ENCODE results near the gene BARHL1. TPM values are rescaled to one million over a fixed set of nuclear protein-coding genes. Genes with fewer than 3 reads are reported as not detected.

Gene BARHL1
- total RNA-seq, 1 donor = not detected

GRCh38 chr9:132577119-132577518, 5.3 kb upstream of the BARHL1 start:
- TF ChIP-seq CTCF (IDR thresholded peaks at IDR 0.05; ENCODE audit: insufficient read depth, low read length) = no peak
- H3K4me3 ChIP-seq (ENCODE audit: low read depth, low read length) = no peak overlapping the region
- DNase-seq (ENCODE audit: low read depth) = no peak

DNA sequence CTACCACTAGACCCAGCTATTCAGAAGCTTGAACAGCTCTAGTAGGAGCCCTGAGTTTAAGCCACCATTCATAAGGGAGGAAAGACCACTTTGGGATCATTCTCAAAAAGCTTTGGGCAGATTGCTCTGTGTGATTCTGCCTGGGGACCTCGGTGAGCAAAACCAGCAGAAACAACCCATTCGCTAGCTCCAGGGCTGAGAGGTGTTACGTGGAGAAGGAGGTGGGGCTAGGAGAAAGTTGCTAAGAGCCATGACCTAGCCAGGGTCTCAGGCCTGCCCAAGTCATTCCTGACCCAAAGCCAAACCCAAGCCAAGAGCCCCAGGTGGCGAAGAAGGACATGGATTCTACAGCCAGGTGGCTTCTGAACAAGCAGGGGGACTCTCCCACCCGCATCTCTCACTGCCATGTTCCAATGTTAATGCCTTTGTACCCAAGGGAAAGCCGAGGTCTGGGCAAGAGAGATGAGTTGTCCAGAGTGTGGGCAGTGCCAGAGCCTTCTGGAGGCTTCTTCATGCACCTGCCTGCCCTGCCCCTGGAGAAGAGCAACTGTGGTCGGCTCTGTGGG, 4.0 kb upstream of the BARHL1 start:
- no peak for DNase-seq (ENCODE audit: low read depth)
- H3K4me3 ChIP-seq (ENCODE audit: low read depth, low read length) = no peak overlapping the region
- TF ChIP-seq CTCF (IDR thresholded peaks at IDR 0.05; ENCODE audit: insufficient read depth, low read length) = no peak

- TF ChIP-seq CTCF (IDR thresholded peaks at IDR 0.05; ENCODE audit: insufficient read depth, low read length) = no peak
- no peak overlapping the region for H3K4me3 ChIP-seq (ENCODE audit: low read depth, low read length)
- no peak for DNase-seq (ENCODE audit: low read depth)
Observed at GRCh38 chr9:132579427-132579798, 3.0 kb upstream of the BARHL1 start.

GRCh38 chr9:132582786-132583583, 579 bp downstream of the BARHL1 start:
- DNase-seq (ENCODE audit: low read depth) = no peak
- no peak overlapping the region for H3K4me3 ChIP-seq (ENCODE audit: low read depth, low read length)
- no peak for TF ChIP-seq CTCF (IDR thresholded peaks at IDR 0.05; ENCODE audit: insufficient read depth, low read length)

GRCh38 chr9:132583584-132584304, 1.3 kb downstream of the BARHL1 start:
- no peak for TF ChIP-seq CTCF (IDR thresholded peaks at IDR 0.05; ENCODE audit: insufficient read depth, low read length)
- DNase-seq (ENCODE audit: low read depth) = no peak
- H3K4me3 ChIP-seq (ENCODE audit: low read depth, low read length) = no peak overlapping the region

DNA sequence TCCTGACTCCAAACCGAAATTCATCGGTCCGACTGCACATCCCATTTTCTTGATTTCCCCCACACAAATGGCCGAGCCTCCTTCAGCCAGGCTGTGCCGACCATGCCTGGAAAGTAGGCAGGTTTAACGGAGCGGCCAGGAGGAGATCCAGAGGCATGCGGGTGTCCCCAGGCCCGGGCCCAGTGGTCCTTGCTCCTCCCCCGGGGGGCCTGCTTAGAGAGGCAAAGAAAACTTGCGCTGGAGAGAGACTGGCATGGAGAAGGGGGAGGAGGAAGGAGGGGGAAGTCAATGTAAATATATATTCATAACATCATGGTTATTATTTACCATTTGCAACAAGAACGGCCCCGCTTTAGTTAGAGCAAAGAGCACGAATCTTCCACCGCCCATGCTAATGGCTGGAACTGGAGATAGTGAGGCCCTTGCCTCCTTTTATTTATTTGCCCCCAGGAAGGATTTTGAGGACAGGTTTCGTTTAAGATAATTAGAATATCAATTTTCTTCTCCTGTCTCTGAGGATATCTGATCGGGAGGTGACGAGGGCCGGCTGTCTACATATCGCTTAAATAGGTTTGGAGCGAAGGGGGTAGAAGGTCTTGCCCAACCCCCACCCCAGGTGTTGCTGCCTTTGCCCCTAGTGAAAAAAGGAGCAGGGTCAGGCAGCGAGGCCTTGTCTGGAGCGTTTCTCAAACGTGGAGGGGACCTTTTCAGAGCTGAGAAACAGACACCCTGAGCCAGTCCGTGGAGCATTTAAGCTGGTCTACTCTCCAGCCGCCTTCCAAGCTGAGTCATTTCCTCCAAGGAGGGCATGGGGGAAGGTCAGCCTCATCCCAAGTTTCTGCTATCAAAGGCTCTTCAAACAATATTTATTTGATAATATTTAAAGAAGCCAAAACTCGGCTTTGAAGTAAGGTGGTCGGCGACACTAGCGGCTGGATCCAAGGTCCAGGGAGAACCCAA, 2.5 kb downstream of the BARHL1 start:
- TF ChIP-seq CTCF (IDR thresholded peaks at IDR 0.05; ENCODE audit: insufficient read depth, low read length) = no peak
- DNase-seq (ENCODE audit: low read depth) = no peak
- no peak overlapping the region for H3K4me3 ChIP-seq (ENCODE audit: low read depth, low read length)
